GM12873 (cell line): ENCODE results near the gene RAMP3.

Experiments
- CTCF ChIP-seq: IDR thresholded peaks from 2 replicates; pipeline ENCODE4 v1.5.1; 2012; ENCODE audit warnings: low read depth, mild to moderate bottlenecking, moderate library complexity, low read length, control low read depth; ENCODE audit not compliant: insufficient read depth; ENCODE audit errors: missing control alignments

The RAMP3 gene

GRCh38 chr7:45146531-45147379 lies 10.8 kb upstream of the RAMP3 start:
- TF ChIP-seq CTCF: peak; percentile 27

- TF ChIP-seq CTCF: no peak
Measured at GRCh38 chr7:45147858-45148652, 9.5 kb upstream of the RAMP3 start.

GRCh38 chr7:45148653-45148973 lies 9.0 kb upstream of the RAMP3 start:
- TF ChIP-seq CTCF: no peak

GRCh38 chr7:45149606-45150005 lies 8.0 kb upstream of the RAMP3 start:
- TF ChIP-seq CTCF: no peak

- no peak for TF ChIP-seq CTCF
Measured at GRCh38 chr7:45150199-45150598, 7.4 kb upstream of the RAMP3 start.

- no peak for TF ChIP-seq CTCF
Measured at GRCh38 chr7:45151131-45151684, 6.4 kb upstream of the RAMP3 start.

GRCh38 chr7:45151967-45152366 lies 5.6 kb upstream of the RAMP3 start:
- no peak for TF ChIP-seq CTCF
